ENCODE measurements around the gene TPO. TPM values are rescaled to one million over a fixed set of nuclear protein-coding genes. Genes with fewer than 3 reads are reported as not detected.

Gene TPO
- total RNA-seq, 1 experiment from 2014 or later: not detected

DNA sequence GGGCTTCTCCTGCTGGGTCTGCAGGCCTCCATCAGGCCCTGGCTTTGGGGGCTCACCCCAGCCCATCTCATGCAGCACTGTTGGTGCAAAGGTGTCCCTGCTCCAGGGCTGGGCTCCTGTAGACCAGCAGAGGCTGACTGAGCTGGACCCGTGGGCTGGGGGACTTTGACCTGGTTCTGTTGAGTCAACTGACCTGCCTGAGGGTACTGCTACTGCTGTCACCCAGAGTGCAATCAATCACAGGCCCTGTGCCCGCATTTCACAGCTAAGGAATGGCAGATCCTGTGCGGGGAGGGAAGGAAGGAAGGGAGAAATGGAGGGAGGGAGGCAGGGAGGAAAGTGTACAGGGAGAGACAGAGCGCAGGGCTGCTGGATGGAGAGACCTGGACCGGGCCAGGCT is 136.8 kb downstream of the TPO start (continued):
- TF ChIP-seq, protein P1, sequence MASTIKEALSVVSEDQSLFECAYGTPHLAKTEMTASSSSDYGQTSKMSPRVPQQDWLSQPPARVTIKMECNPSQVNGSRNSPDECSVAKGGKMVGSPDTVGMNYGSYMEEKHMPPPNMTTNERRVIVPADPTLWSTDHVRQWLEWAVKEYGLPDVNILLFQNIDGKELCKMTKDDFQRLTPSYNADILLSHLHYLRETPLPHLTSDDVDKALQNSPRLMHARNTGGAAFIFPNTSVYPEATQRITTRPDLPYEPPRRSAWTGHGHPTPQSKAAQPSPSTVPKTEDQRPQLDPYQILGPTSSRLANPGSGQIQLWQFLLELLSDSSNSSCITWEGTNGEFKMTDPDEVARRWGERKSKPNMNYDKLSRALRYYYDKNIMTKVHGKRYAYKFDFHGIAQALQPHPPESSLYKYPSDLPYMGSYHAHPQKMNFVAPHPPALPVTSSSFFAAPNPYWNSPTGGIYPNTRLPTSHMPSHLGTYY (CRISPR knock-in tag; IDR thresholded peaks at IDR 0.05): no peak
- TF ChIP-seq, protein P2, sequence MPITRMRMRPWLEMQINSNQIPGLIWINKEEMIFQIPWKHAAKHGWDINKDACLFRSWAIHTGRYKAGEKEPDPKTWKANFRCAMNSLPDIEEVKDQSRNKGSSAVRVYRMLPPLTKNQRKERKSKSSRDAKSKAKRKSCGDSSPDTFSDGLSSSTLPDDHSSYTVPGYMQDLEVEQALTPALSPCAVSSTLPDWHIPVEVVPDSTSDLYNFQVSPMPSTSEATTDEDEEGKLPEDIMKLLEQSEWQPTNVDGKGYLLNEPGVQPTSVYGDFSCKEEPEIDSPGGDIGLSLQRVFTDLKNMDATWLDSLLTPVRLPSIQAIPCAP (CRISPR knock-in tag; IDR thresholded peaks at IDR 0.05): no peak
- TF ChIP-seq MYBL2 (CRISPR knock-in tag; IDR thresholded peaks at IDR 0.05): no peak
- TF ChIP-seq, protein P3, sequence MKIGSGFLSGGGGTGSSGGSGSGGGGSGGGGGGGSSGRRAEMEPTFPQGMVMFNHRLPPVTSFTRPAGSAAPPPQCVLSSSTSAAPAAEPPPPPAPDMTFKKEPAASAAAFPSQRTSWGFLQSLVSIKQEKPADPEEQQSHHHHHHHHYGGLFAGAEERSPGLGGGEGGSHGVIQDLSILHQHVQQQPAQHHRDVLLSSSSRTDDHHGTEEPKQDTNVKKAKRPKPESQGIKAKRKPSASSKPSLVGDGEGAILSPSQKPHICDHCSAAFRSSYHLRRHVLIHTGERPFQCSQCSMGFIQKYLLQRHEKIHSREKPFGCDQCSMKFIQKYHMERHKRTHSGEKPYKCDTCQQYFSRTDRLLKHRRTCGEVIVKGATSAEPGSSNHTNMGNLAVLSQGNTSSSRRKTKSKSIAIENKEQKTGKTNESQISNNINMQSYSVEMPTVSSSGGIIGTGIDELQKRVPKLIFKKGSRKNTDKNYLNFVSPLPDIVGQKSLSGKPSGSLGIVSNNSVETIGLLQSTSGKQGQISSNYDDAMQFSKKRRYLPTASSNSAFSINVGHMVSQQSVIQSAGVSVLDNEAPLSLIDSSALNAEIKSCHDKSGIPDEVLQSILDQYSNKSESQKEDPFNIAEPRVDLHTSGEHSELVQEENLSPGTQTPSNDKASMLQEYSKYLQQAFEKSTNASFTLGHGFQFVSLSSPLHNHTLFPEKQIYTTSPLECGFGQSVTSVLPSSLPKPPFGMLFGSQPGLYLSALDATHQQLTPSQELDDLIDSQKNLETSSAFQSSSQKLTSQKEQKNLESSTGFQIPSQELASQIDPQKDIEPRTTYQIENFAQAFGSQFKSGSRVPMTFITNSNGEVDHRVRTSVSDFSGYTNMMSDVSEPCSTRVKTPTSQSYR (CRISPR knock-in tag; IDR thresholded peaks at IDR 0.05): no peak
- no peak for TF ChIP-seq GTF2I (CRISPR knock-in tag; conservative IDR thresholded peaks at IDR 0.05)

DNA sequence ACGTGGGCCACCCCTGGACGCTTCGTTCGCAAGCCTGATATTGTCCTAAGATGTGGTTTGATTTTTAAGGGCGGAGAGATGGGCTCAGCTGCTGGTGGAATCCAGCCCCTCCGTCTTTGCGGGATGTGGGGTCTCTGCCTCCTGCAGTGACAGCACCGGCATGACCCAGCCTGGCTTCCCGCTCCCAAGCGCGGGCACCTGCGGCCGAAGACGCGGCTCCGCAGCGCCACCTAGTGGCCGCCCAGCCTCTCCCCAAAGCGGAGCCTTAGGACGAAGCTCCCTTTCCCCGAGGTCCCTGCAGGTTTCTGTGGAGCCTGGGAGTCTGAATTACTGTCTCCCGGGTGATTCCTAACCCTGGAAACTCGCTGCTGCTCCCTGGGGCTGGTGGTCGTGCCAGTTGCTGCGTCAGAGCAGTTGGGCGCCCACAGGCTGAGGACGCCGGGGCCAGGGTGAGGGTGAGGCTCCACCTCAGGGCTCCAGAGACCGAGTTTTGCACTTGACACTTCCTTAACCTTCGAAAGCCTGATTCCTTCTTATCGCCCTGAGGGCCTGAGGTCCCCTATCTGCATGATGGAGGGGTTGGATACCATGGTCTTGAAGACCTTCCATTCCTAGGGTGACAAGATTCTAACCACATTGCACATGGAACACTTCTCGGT is 137.5 kb downstream of the TPO start:
- DNase-seq (ENCODE audit: low spot score) (peak; percentile 80), ATAC-seq (peak; percentile 81)
- POLR2A ChIA-PET: no interaction called here
- Mint-ChIP-seq H3K4me1 (0 out of 2 replicates have a peak, but pooled peaks cover 5% of the 10 kb centered on the region), H3K27ac (no peak overlapping the region), H3K9me3 (no peaks in the 10 kb centered on the region), H3K36me3 (no peaks in the 10 kb centered on the region; the same call in 1 of the 2 replicates), H3K4me3 (no peak overlapping the region), H3K27me3 (ENCODE audit: low read depth) (no peaks in the 10 kb centered on the region; the same call in none of the 2 replicates)
- CTCF ChIA-PET: interaction anchor here (0.6 to 3.5 kb wide), 60 partner anchors 9 to 835 kb away, joined by 3 to 19 read pairs (median 4); no protein-coding TSS in a partner anchor
- TF ChIP-seq ZNF232 (CRISPR knock-in tag; IDR thresholded peaks at IDR 0.05): no peak
- TF ChIP-seq TEAD4 (CRISPR knock-in tag; IDR thresholded peaks at IDR 0.05): no peak
- TF ChIP-seq JUN (CRISPR knock-in tag; IDR thresholded peaks at IDR 0.05): no peak
- no peak for TF ChIP-seq ZNF423 (CRISPR knock-in tag; IDR thresholded peaks at IDR 0.05)
- TF ChIP-seq RORB (CRISPR knock-in tag; IDR thresholded peaks at IDR 0.05): no peak
- 0 out of 2 replicates have a peak, but pooled peaks have one; percentile 38 for TF ChIP-seq TEAD1 (CRISPR knock-in tag; IDR thresholded peaks at IDR 0.05)
- TF ChIP-seq, protein P4, sequence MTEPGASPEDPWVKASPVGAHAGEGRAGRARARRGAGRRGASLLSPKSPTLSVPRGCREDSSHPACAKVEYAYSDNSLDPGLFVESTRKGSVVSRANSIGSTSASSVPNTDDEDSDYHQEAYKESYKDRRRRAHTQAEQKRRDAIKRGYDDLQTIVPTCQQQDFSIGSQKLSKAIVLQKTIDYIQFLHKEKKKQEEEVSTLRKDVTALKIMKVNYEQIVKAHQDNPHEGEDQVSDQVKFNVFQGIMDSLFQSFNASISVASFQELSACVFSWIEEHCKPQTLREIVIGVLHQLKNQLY (CRISPR knock-in tag; IDR thresholded peaks at IDR 0.05): no peak
- TF ChIP-seq, protein P5, sequence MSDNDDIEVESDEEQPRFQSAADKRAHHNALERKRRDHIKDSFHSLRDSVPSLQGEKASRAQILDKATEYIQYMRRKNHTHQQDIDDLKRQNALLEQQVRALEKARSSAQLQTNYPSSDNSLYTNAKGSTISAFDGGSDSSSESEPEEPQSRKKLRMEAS (CRISPR knock-in tag; IDR thresholded peaks at IDR 0.05): peak; percentile 79
- TF ChIP-seq, protein P6, sequence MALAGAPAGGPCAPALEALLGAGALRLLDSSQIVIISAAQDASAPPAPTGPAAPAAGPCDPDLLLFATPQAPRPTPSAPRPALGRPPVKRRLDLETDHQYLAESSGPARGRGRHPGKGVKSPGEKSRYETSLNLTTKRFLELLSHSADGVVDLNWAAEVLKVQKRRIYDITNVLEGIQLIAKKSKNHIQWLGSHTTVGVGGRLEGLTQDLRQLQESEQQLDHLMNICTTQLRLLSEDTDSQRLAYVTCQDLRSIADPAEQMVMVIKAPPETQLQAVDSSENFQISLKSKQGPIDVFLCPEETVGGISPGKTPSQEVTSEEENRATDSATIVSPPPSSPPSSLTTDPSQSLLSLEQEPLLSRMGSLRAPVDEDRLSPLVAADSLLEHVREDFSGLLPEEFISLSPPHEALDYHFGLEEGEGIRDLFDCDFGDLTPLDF (CRISPR knock-in tag; IDR thresholded peaks at IDR 0.05): no peak
- TF ChIP-seq, protein P7, sequence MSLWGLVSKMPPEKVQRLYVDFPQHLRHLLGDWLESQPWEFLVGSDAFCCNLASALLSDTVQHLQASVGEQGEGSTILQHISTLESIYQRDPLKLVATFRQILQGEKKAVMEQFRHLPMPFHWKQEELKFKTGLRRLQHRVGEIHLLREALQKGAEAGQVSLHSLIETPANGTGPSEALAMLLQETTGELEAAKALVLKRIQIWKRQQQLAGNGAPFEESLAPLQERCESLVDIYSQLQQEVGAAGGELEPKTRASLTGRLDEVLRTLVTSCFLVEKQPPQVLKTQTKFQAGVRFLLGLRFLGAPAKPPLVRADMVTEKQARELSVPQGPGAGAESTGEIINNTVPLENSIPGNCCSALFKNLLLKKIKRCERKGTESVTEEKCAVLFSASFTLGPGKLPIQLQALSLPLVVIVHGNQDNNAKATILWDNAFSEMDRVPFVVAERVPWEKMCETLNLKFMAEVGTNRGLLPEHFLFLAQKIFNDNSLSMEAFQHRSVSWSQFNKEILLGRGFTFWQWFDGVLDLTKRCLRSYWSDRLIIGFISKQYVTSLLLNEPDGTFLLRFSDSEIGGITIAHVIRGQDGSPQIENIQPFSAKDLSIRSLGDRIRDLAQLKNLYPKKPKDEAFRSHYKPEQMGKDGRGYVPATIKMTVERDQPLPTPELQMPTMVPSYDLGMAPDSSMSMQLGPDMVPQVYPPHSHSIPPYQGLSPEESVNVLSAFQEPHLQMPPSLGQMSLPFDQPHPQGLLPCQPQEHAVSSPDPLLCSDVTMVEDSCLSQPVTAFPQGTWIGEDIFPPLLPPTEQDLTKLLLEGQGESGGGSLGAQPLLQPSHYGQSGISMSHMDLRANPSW (CRISPR knock-in tag; conservative IDR thresholded peaks at IDR 0.05; ENCODE audit: low read depth): no peak
- TF ChIP-seq ETV6 (CRISPR knock-in tag; IDR thresholded peaks at IDR 0.05): peak; percentile 60; the same call in 1 of the 2 replicates
- TF ChIP-seq, protein P8, sequence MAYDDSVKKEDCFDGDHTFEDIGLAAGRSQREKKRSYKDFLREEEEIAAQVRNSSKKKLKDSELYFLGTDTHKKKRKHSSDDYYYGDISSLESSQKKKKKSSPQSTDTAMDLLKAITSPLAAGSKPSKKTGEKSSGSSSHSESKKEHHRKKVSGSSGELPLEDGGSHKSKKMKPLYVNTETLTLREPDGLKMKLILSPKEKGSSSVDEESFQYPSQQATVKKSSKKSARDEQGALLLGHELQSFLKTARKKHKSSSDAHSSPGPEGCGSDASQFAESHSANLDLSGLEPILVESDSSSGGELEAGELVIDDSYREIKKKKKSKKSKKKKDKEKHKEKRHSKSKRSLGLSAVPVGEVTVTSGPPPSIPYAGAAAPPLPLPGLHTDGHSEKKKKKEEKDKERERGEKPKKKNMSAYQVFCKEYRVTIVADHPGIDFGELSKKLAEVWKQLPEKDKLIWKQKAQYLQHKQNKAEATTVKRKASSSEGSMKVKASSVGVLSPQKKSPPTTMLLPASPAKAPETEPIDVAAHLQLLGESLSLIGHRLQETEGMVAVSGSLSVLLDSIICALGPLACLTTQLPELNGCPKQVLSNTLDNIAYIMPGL (CRISPR knock-in tag; IDR thresholded peaks at IDR 0.05): peak; percentile 68; the same call in 1 of the 2 replicates
- TF ChIP-seq ZNF121 (CRISPR knock-in tag; IDR thresholded peaks at IDR 0.05): no peak
- TF ChIP-seq, protein P9, sequence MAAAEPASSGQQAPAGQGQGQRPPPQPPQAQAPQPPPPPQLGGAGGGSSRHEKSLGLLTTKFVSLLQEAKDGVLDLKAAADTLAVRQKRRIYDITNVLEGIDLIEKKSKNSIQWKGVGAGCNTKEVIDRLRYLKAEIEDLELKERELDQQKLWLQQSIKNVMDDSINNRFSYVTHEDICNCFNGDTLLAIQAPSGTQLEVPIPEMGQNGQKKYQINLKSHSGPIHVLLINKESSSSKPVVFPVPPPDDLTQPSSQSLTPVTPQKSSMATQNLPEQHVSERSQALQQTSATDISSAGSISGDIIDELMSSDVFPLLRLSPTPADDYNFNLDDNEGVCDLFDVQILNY (CRISPR knock-in tag; IDR thresholded peaks at IDR 0.05): peak; percentile 74; the same call in 1 of the 2 replicates
